ENCODE data around the gene FAM83E. TPM values are rescaled to one million over a fixed set of nuclear protein-coding genes. Genes with fewer than 3 reads are reported as not detected.

Gene FAM83E
- total RNA-seq, 1 experiment from 2014 or later, result 8.8 TPM

- POLR2A ChIA-PET, result interaction anchor here (0.5 to 2.8 kb wide), 14 partner anchors 8 to 228 kb away, joined by 3 to 23 read pairs (median 3); partner anchors contain the start of gene KDELR1
- peak within 1 kb of the TSS; percentile 99 for H3K4me3 Mint-ChIP-seq
- H3K27ac Mint-ChIP-seq, result peak within 1 kb of the TSS; percentile 100
- no peaks in the 10 kb centered on the region for H3K9me3 Mint-ChIP-seq
- peaks cover 60% of the 10 kb centered on the region for H3K4me1 Mint-ChIP-seq
- ATAC-seq, result peak; percentile 65
- H3K36me3 Mint-ChIP-seq, result peaks cover 43% of the 10 kb centered on the region
- peak; percentile 96 for DNase-seq (ENCODE audit: low spot score)
- CTCF ChIA-PET, result interaction anchor here (1.0 to 1.6 kb wide), 7 partner anchors 10 to 139 kb away, joined by 3 to 13 read pairs (median 4); no protein-coding TSS in a partner anchor
- H3K27me3 Mint-ChIP-seq (ENCODE audit: low read depth), result no peaks in the 10 kb centered on the region; the same call in 1 of the 2 replicates
- TF ChIP-seq CREB1 (CRISPR knock-in tag; IDR thresholded peaks at IDR 0.05) (peak; percentile 90), ZNF423 (CRISPR knock-in tag; IDR thresholded peaks at IDR 0.05) (no peak), GTF2I (CRISPR knock-in tag; conservative IDR thresholded peaks at IDR 0.05) (peak; percentile 92), USF1 (CRISPR knock-in tag; IDR thresholded peaks at IDR 0.05) (peak; percentile 66; the same call in 1 of the 2 replicates), CREM (CRISPR knock-in tag; IDR thresholded peaks at IDR 0.05) (peak; percentile 100), NFYB (CRISPR knock-in tag; conservative IDR thresholded peaks at IDR 0.05; ENCODE audit: low read depth) (peak; percentile 19; the same call in 1 of the 2 replicates), ZNF281 (CRISPR knock-in tag; IDR thresholded peaks at IDR 0.05) (peak; percentile 65; the same call in 1 of the 2 replicates), ATF1 (CRISPR knock-in tag; IDR thresholded peaks at IDR 0.05) (peak; percentile 86), SP1 (CRISPR knock-in tag; conservative IDR thresholded peaks at IDR 0.05) (peak; percentile 99), FOXP4 (CRISPR knock-in tag; IDR thresholded peaks at IDR 0.05) (peak; percentile 78; the same call in 1 of the 2 replicates), RELA (CRISPR knock-in tag; IDR thresholded peaks at IDR 0.05; ENCODE audit: borderline replicate concordance) (no peak), ZNF121 (CRISPR knock-in tag; IDR thresholded peaks at IDR 0.05) (0 out of 2 replicates have a peak, but pooled peaks have one; percentile 48), HMGXB4 (CRISPR knock-in tag; IDR thresholded peaks at IDR 0.05) (peak; percentile 69; the same call in 1 of the 2 replicates), IRF2 (CRISPR knock-in tag; IDR thresholded peaks at IDR 0.05; ENCODE audit: borderline replicate concordance, low read depth) (0 out of 2 replicates have a peak, but pooled peaks have one; percentile 61), FOXK1 (CRISPR knock-in tag; IDR thresholded peaks at IDR 0.05) (peak; percentile 97), USF2 (CRISPR knock-in tag; IDR thresholded peaks at IDR 0.05) (peak; percentile 47), ETV6 (CRISPR knock-in tag; IDR thresholded peaks at IDR 0.05) (peak; percentile 41; the same call in 1 of the 2 replicates), SMAD4 (CRISPR knock-in tag; IDR thresholded peaks at IDR 0.05) (0 out of 2 replicates have a peak, but pooled peaks have one; percentile 4), MAX (CRISPR knock-in tag; IDR thresholded peaks at IDR 0.05) (peak; percentile 97), RORB (CRISPR knock-in tag; IDR thresholded peaks at IDR 0.05) (no peak)
- TF ChIP-seq, protein P1, sequence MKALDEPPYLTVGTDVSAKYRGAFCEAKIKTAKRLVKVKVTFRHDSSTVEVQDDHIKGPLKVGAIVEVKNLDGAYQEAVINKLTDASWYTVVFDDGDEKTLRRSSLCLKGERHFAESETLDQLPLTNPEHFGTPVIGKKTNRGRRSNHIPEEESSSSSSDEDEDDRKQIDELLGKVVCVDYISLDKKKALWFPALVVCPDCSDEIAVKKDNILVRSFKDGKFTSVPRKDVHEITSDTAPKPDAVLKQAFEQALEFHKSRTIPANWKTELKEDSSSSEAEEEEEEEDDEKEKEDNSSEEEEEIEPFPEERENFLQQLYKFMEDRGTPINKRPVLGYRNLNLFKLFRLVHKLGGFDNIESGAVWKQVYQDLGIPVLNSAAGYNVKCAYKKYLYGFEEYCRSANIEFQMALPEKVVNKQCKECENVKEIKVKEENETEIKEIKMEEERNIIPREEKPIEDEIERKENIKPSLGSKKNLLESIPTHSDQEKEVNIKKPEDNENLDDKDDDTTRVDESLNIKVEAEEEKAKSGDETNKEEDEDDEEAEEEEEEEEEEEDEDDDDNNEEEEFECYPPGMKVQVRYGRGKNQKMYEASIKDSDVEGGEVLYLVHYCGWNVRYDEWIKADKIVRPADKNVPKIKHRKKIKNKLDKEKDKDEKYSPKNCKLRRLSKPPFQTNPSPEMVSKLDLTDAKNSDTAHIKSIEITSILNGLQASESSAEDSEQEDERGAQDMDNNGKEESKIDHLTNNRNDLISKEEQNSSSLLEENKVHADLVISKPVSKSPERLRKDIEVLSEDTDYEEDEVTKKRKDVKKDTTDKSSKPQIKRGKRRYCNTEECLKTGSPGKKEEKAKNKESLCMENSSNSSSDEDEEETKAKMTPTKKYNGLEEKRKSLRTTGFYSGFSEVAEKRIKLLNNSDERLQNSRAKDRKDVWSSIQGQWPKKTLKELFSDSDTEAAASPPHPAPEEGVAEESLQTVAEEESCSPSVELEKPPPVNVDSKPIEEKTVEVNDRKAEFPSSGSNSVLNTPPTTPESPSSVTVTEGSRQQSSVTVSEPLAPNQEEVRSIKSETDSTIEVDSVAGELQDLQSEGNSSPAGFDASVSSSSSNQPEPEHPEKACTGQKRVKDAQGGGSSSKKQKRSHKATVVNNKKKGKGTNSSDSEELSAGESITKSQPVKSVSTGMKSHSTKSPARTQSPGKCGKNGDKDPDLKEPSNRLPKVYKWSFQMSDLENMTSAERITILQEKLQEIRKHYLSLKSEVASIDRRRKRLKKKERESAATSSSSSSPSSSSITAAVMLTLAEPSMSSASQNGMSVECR (CRISPR knock-in tag; IDR thresholded peaks at IDR 0.05; ENCODE audit: borderline replicate concordance), result peak; percentile 72; the same call in 1 of the 2 replicates
- TF ChIP-seq, protein P2, sequence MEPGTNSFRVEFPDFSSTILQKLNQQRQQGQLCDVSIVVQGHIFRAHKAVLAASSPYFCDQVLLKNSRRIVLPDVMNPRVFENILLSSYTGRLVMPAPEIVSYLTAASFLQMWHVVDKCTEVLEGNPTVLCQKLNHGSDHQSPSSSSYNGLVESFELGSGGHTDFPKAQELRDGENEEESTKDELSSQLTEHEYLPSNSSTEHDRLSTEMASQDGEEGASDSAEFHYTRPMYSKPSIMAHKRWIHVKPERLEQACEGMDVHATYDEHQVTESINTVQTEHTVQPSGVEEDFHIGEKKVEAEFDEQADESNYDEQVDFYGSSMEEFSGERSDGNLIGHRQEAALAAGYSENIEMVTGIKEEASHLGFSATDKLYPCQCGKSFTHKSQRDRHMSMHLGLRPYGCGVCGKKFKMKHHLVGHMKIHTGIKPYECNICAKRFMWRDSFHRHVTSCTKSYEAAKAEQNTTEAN (CRISPR knock-in tag; IDR thresholded peaks at IDR 0.05), result peak; percentile 68; the same call in 1 of the 2 replicates
Measured at GRCh38 chr19:48618916-48619691, 4.2 kb upstream of the FAM83E start, which contains the start of the genes RPL18 and SPHK2. RPL18 (minus strand) TSS chr19:48619178; CDS start chr19:48619143, 35 bp downstream. SPHK2 (plus strand) TSS chr19:48619506; CDS start chr19:48620515, 1,009 bp downstream.
